ENCODE data around the gene NAV3. TPM values are rescaled to one million over a fixed set of nuclear protein-coding genes. Genes with fewer than 3 reads are reported as not detected.

The NAV3 gene
- polyA plus RNA-seq, 1 experiment, result 91.7 TPM

DNA sequence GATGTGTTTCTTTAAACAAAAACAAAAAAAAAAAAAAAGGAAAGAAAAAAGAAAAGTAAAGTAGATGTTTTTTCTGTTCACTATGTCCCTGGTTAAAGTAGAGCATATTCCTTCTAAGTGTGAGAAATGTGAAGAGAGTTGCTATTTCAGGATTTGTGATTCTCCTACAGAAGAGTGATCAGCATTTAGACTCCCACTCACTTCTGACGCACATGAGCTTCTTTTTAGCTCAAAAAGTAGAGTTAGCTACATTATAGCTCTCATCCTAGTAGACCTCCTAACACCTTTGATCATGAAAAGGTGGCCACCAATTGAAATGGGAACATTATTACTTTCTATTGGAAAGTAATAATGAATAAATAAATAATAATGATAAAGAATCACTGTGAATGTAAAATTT lies 368.2 kb downstream of the NAV3 start:
- CTCF ChIA-PET, result interaction anchor here (1.3 kb wide), 1 partner anchor 11 kb away, joined by 4 read pairs; no protein-coding TSS in a partner anchor
- DNase-seq (ENCODE audit: low read depth), result no peak
- Histone ChIP-seq H3K36me3 (ENCODE audit: control insufficient read depth, insufficient read depth, low read length) (no peaks in the 10 kb centered on the region), H3K27me3 (ENCODE audit: control insufficient read depth, insufficient read depth, low read length) (no peaks in the 10 kb centered on the region), H3K4me3 (ENCODE audit: low read depth, low read length) (no peak overlapping the region)
- no peak for TF ChIP-seq CTCF (IDR thresholded peaks at IDR 0.05; ENCODE audit: insufficient read depth, low read depth, low read length)
- POLR2A ChIA-PET, result no interaction called here

GRCh38 chr12:78199926-78200325 lies 369.2 kb downstream of the NAV3 start:
- no peaks in the 10 kb centered on the region for H3K27me3 ChIP-seq (ENCODE audit: control insufficient read depth, insufficient read depth, low read length)
- TF ChIP-seq CTCF (IDR thresholded peaks at IDR 0.05; ENCODE audit: insufficient read depth, low read depth, low read length), result no peak
- 0 out of 2 replicates have a peak, but pooled peaks cover 1% of the 10 kb centered on the region for H3K36me3 ChIP-seq (ENCODE audit: control insufficient read depth, insufficient read depth, low read length)
- CTCF ChIA-PET, result no interaction called here
- DNase-seq (ENCODE audit: low read depth), result no peak
- no peak overlapping the region for H3K4me3 ChIP-seq (ENCODE audit: low read depth, low read length)
- POLR2A ChIA-PET, result no interaction called here

GRCh38 chr12:78204926-78205325 lies 374.2 kb downstream of the NAV3 start:
- ChIA-PET POLR2A (no interaction called here), CTCF (no interaction called here)
- H3K4me3 ChIP-seq (ENCODE audit: low read depth, low read length), result no peak overlapping the region
- H3K36me3 ChIP-seq (ENCODE audit: control insufficient read depth, insufficient read depth, low read length), result 0 out of 2 replicates have a peak, but pooled peaks cover 1% of the 10 kb centered on the region
- no peak for TF ChIP-seq CTCF (IDR thresholded peaks at IDR 0.05; ENCODE audit: insufficient read depth, low read depth, low read length)
- no peak for DNase-seq (ENCODE audit: low read depth)
- H3K27me3 ChIP-seq (ENCODE audit: control insufficient read depth, insufficient read depth, low read length), result no peaks in the 10 kb centered on the region

GRCh38 chr12:78208092-78208491 lies 377.4 kb downstream of the NAV3 start:
- ChIA-PET CTCF (no interaction called here), POLR2A (no interaction called here)
- no peaks in the 10 kb centered on the region for H3K27me3 ChIP-seq (ENCODE audit: control insufficient read depth, insufficient read depth, low read length)
- H3K4me3 ChIP-seq (ENCODE audit: low read depth, low read length), result no peak overlapping the region
- DNase-seq (ENCODE audit: low read depth), result no peak
- no peak for TF ChIP-seq CTCF (IDR thresholded peaks at IDR 0.05; ENCODE audit: insufficient read depth, low read depth, low read length)
- 0 out of 2 replicates have a peak, but pooled peaks cover 1% of the 10 kb centered on the region for H3K36me3 ChIP-seq (ENCODE audit: control insufficient read depth, insufficient read depth, low read length)

GRCh38 chr12:78209846-78210505 lies 379.3 kb downstream of the NAV3 start:
- Histone ChIP-seq H3K27me3 (ENCODE audit: control insufficient read depth, insufficient read depth, low read length) (no peaks in the 10 kb centered on the region), H3K36me3 (ENCODE audit: control insufficient read depth, insufficient read depth, low read length) (no peaks in the 10 kb centered on the region), H3K4me3 (ENCODE audit: low read depth, low read length) (no peak overlapping the region)
- POLR2A ChIA-PET, result interaction anchor here (0.6 kb wide), 1 partner anchor 15 kb away, joined by 3 read pairs; no protein-coding TSS in a partner anchor
- DNase-seq (ENCODE audit: low read depth), result peak; percentile 37
- TF ChIP-seq CTCF (IDR thresholded peaks at IDR 0.05; ENCODE audit: insufficient read depth, low read depth, low read length), result no peak
- CTCF ChIA-PET, result interaction anchor here (1.2 to 1.5 kb wide), 3 partner anchors 11 to 201 kb away, joined by 3 to 4 read pairs (median 3); no protein-coding TSS in a partner anchor
